ENCODE measurements around the gene ARL10. TPM values are rescaled to one million over a fixed set of nuclear protein-coding genes. Genes with fewer than 3 reads are reported as not detected.

Gene ARL10
- total RNA-seq, 2 donors from 2014 or later: 4.0 to 5.8 TPM

- Histone ChIP-seq H3K27ac (peak within 1 kb of the TSS; percentile 91 to 93), H3K4me1 (peaks cover 0 to 32% of the 10 kb centered on the region in 2 donors), H3K36me3 (peaks cover 46% of the 10 kb centered on the region), H3K27me3 (no peaks in the 10 kb centered on the region), H3K9me3 (no peaks in the 10 kb centered on the region), H3K4me3 (peak within 1 kb of the TSS; percentile 79 to 89)
- TF ChIP-seq CTCF (IDR thresholded peaks at IDR 0.05): no peak
- DNase-seq (ENCODE audit: low spot score): peak; percentile 99
These were observed 23.3 kb downstream of the ARL10 start, which contains the start of the genes HIGD2A and NOP16 for GRCh38 chr5:176388444-176389134. Gene HIGD2A (plus strand): TSS chr5:176388751. CDS start chr5:176388820, 69 bp downstream. Gene NOP16 (minus strand): TSS chr5:176388598. CDS start chr5:176388539, 59 bp downstream.

- no peaks in the 10 kb centered on the region for H3K9me3 ChIP-seq
- no peaks in the 10 kb centered on the region for H3K27me3 ChIP-seq
- no peak for TF ChIP-seq CTCF (IDR thresholded peaks at IDR 0.05)
- peak overlapping the region; percentile 91 to 93 for H3K27ac ChIP-seq
- H3K4me3 ChIP-seq: peak overlapping the region; percentile 79 to 89
- DNase-seq (ENCODE audit: low spot score): no peak
- peaks cover 43% of the 10 kb centered on the region for H3K36me3 ChIP-seq
- H3K4me1 ChIP-seq: peaks cover 0 to 35% of the 10 kb centered on the region in 2 donors
These were observed 24.1 kb downstream of the ARL10 start for GRCh38 chr5:176389135-176390123.

GRCh38 chr5:176391479-176391878, 26.2 kb downstream of the ARL10 start:
- no peak for DNase-seq (ENCODE audit: low spot score)
- Histone ChIP-seq H3K4me3 (no peak overlapping the region), H3K36me3 (peaks cover 35% of the 10 kb centered on the region), H3K4me1 (peaks cover 0 to 51% of the 10 kb centered on the region in 2 donors), H3K27me3 (no peaks in the 10 kb centered on the region), H3K27ac (no peak overlapping the region), H3K9me3 (no peaks in the 10 kb centered on the region)
- no peak for TF ChIP-seq CTCF (IDR thresholded peaks at IDR 0.05)

- Histone ChIP-seq H3K36me3 (peaks cover 41% of the 10 kb centered on the region), H3K4me3 (no peak overlapping the region), H3K4me1 (peaks cover 0 to 51% of the 10 kb centered on the region in 2 donors), H3K9me3 (no peaks in the 10 kb centered on the region), H3K27ac (no peak overlapping the region), H3K27me3 (no peaks in the 10 kb centered on the region)
- no peak for TF ChIP-seq CTCF (IDR thresholded peaks at IDR 0.05)
- no peak for DNase-seq (ENCODE audit: low spot score)
These were observed 26.7 kb downstream of the ARL10 start for GRCh38 chr5:176391999-176392398.

GRCh38 chr5:176392526-176392925, 27.2 kb downstream of the ARL10 start:
- no peaks in the 10 kb centered on the region for H3K9me3 ChIP-seq
- H3K36me3 ChIP-seq: peaks cover 43% of the 10 kb centered on the region
- peak overlapping the region; percentile 8 to 26 for H3K27ac ChIP-seq
- TF ChIP-seq CTCF (IDR thresholded peaks at IDR 0.05): no peak
- no peak for DNase-seq (ENCODE audit: low spot score)
- no peaks in the 10 kb centered on the region for H3K27me3 ChIP-seq
- H3K4me1 ChIP-seq: peaks cover 0 to 47% of the 10 kb centered on the region in 2 donors
- no peak overlapping the region for H3K4me3 ChIP-seq
